HepG2 (cell line): Measurements from ENCODE around the gene CTIF. TPM values are rescaled to one million over a fixed set of nuclear protein-coding genes. Genes with fewer than 3 reads are reported as not detected.

Experiments used
- HNRNPL ChIP-seq: fragments of 200-400 bp; formaldehyde crosslinking; IDR thresholded peaks from 2 replicates; pipeline ENCODE4 v1.6.1; 2017; ENCODE audit warnings: mild to moderate bottlenecking, low read depth, low read length
- KAT7 ChIP-seq: IDR thresholded peaks from 2 replicates; pipeline ENCODE4 v1.6.1; 2018; ENCODE audit warnings: borderline replicate concordance, missing compliant biosample characterization
- MXD4 ChIP-seq: IDR thresholded peaks from 2 replicates; pipeline ENCODE4 v1.6.1; 2016; ENCODE audit warnings: mild to moderate bottlenecking, missing biosample characterization, missing genetic modification reagents
- RFX1 ChIP-seq: fragments of 450-650 bp; IDR thresholded peaks from 2 replicates; pipeline ENCODE4 v1.6.1; 2017
- SAFB2 ChIP-seq: sonication (generic); formaldehyde crosslinking; IDR thresholded peaks from 2 replicates; pipeline ENCODE4 v1.5.1; 2020; ENCODE audit warnings: missing genetic modification reagents, low read depth, mild to moderate bottlenecking, borderline replicate concordance
- SIN3B ChIP-seq: fragments of 150-350 bp; IDR thresholded peaks from 2 replicates; pipeline ENCODE4 v1.6.1; 2014; ENCODE audit warnings: low read length
- SRF ChIP-seq: IDR thresholded peaks from 2 replicates; pipeline ENCODE4 v1.6.1; 2011; ENCODE audit warnings: mild to moderate bottlenecking, low read depth, low read length, moderate library complexity
- ZFP36L2 ChIP-seq: sonication (generic); formaldehyde crosslinking; IDR thresholded peaks from 2 replicates; pipeline ENCODE4 v1.4.0; 2020; ENCODE audit warnings: missing genetic modification reagents
- ZNF232 ChIP-seq: sonication (generic); formaldehyde crosslinking; IDR thresholded peaks from 2 replicates; pipeline ENCODE4 v1.4.0; 2020; ENCODE audit warnings: missing genetic modification reagents, borderline replicate concordance
- ZNF567 ChIP-seq: sonication (generic); formaldehyde crosslinking; IDR thresholded peaks from 2 replicates; pipeline ENCODE4 v1.8.1; 2023; ENCODE audit warnings: mild to moderate bottlenecking, missing genetic modification reagents, borderline replicate concordance
- ZNF747 ChIP-seq: sonication (generic); formaldehyde crosslinking; IDR thresholded peaks from 2 replicates; pipeline ENCODE4 v1.8.1; 2023; ENCODE audit warnings: missing genetic modification reagents, mild to moderate bottlenecking, borderline replicate concordance
- polyA plus RNA-seq, 8 experiments: library from polyadenylated mRNA; depleted of rRNA in 3 of 8; stranded (reverse) in 7 of 8; unstranded in 1 of 8; fragments of >200 nt; fragmentation: Illumina TruSeq in 4 of 8; extraction: Trizol in 4 of 8; gene quantifications; 2 replicates each; pipeline versions ENCODE4 v1.2.1 to v1.2.3, GENCODE V29; 2011 to 2016; ENCODE audit warnings: low read depth in 4 of 8, missing spikeins in 1 of 8, mixed read lengths in 1 of 8; ENCODE audit not compliant: insufficient read depth in 1 of 8
- total RNA-seq, 5 experiments: library from RNA; depleted of rRNA; stranded (reverse); fragments of >200 nt; fragmentation: Illumina TruSeq; extraction: Trizol; gene quantifications; 2 replicates each; pipeline ENCODE4 v1.2.3, GENCODE V29; 2016; ENCODE audit warnings: low read depth in 1 of 5
- TF ChIP-seq, protein P1 (sequence below): sonication (generic); formaldehyde crosslinking; IDR thresholded peaks from 2 replicates; pipeline ENCODE4 v1.4.0; 2020; ENCODE audit warnings: mild to moderate bottlenecking, missing genetic modification reagents
- TF ChIP-seq, protein P2 (sequence below): sonication (generic); formaldehyde crosslinking; IDR thresholded peaks from 2 replicates; pipeline ENCODE4 v1.8.0; 2023; ENCODE audit warnings: mild to moderate bottlenecking, missing genetic modification reagents
- TF ChIP-seq, protein P3 (sequence below): sonication (generic); formaldehyde crosslinking; IDR thresholded peaks from 2 replicates; pipeline ENCODE4 v1.4.0; 2020; ENCODE audit warnings: missing genetic modification reagents, borderline replicate concordance
- TF ChIP-seq, protein P4 (sequence below): sonication (generic); formaldehyde crosslinking; IDR thresholded peaks from 2 replicates; pipeline ENCODE4 v1.4.0; 2020; ENCODE audit warnings: low read depth, missing genetic modification reagents
- TF ChIP-seq, protein P5 (sequence below): IDR thresholded peaks from 2 replicates; pipeline ENCODE4 v1.6.1; 2016; ENCODE audit warnings: missing compliant biosample characterization, missing genetic modification reagents, borderline replicate concordance

CTIF gene
- total and polyA plus RNA-seq, 2 of the 13 experiments (the other 11 are each of a cell fraction or from before 2014, with no cell fraction given), result 18.2 to 28.0 TPM

DNA sequence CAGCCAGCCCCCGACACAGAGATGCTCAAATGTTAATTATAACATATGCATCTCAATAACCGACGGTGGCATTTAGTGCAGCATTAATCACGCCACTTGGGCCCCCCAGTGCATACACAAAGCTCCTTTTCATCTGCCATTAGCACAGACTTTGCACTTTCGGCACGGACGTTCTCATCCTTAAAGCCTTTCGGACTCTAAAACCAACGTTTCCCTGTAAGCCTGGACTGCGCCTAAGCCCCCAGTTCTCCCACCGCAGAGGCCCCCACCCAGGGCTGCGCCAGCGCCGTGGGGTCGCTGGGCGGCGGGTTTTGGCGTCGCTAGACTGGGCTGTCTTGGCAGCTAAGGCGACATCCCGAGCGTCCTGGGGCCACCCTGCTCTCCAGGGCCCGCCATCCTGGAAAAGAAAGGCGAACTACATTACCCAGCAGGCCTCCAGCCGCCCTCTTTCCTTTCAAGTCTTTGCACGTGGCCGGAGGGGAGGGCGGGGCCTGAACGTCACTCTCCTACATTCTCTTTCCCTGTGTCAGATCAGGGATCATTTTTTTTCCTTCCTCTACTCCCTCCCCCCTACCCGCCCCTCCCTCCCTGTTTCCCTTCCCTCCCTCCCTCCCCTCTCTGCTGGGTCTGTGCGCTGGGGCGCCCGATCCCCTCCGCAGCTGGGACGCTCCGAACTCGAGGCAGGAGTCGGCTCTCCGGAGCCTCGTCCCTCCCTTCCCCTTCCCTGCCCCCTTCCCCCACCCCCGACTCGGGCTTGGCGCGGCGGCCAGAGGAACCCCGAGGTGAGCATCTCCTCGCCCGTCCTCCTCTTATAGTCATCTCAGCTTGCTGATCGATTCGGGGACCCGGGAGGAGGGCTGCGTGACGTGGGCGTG lies at the start of gene CTIF (continued):
- TF ChIP-seq ZNF232 (no peak; the same call in 1 of the 2 replicates), HNRNPL (no peak), MXD4 (peak; percentile 35; the same call in 1 of the 2 replicates), ZFP36L2 (CRISPR knock-in tag) (no peak), ZNF567 (CRISPR knock-in tag) (no peak), KAT7 (CRISPR knock-in tag) (0 out of 2 replicates have a peak, but pooled peaks have one; percentile 28), RFX1 (no peak), SRF (peak; percentile 63; the same call in 1 of the 2 replicates), ZNF747 (CRISPR knock-in tag) (no peak), SAFB2 (CRISPR knock-in tag) (no peak), SIN3B (no peak)
- TF ChIP-seq, protein P1, sequence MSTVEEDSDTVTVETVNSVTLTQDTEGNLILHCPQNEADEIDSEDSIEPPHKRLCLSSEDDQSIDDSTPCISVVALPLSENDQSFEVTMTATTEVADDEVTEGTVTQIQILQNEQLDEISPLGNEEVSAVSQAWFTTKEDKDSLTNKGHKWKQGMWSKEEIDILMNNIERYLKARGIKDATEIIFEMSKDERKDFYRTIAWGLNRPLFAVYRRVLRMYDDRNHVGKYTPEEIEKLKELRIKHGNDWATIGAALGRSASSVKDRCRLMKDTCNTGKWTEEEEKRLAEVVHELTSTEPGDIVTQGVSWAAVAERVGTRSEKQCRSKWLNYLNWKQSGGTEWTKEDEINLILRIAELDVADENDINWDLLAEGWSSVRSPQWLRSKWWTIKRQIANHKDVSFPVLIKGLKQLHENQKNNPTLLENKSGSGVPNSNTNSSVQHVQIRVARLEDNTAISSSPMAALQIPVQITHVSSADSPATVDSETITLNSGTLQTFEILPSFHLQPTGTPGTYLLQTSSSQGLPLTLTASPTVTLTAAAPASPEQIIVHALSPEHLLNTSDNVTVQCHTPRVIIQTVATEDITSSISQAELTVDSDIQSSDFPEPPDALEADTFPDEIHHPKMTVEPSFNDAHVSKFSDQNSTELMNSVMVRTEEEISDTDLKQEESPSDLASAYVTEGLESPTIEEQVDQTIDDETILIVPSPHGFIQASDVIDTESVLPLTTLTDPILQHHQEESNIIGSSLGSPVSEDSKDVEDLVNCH, result no peak
- TF ChIP-seq, protein P2, sequence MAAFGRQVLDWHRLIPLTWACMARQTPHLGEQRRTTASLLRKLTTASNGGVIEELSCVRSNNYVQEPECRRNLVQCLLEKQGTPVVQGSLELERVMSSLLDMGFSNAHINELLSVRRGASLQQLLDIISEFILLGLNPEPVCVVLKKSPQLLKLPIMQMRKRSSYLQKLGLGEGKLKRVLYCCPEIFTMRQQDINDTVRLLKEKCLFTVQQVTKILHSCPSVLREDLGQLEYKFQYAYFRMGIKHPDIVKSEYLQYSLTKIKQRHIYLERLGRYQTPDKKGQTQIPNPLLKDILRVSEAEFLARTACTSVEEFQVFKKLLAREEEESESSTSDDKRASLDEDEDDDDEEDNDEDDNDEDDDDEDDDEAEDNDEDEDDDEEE (CRISPR knock-in tag), result no peak
- TF ChIP-seq, protein P3, sequence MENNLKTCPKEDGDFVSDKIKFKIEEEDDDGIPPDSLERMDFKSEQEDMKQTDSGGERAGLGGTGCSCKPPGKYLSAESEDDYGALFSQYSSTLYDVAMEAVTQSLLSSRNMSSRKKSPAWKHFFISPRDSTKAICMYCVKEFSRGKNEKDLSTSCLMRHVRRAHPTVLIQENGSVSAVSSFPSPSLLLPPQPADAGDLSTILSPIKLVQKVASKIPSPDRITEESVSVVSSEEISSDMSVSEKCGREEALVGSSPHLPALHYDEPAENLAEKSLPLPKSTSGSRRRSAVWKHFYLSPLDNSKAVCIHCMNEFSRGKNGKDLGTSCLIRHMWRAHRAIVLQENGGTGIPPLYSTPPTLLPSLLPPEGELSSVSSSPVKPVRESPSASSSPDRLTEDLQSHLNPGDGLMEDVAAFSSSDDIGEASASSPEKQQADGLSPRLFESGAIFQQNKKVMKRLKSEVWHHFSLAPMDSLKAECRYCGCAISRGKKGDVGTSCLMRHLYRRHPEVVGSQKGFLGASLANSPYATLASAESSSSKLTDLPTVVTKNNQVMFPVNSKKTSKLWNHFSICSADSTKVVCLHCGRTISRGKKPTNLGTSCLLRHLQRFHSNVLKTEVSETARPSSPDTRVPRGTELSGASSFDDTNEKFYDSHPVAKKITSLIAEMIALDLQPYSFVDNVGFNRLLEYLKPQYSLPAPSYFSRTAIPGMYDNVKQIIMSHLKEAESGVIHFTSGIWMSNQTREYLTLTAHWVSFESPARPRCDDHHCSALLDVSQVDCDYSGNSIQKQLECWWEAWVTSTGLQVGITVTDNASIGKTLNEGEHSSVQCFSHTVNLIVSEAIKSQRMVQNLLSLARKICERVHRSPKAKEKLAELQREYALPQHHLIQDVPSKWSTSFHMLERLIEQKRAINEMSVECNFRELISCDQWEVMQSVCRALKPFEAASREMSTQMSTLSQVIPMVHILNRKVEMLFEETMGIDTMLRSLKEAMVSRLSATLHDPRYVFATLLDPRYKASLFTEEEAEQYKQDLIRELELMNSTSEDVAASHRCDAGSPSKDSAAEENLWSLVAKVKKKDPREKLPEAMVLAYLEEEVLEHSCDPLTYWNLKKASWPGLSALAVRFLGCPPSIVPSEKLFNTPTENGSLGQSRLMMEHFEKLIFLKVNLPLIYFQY (CRISPR knock-in tag), result no peak
- TF ChIP-seq, protein P4, sequence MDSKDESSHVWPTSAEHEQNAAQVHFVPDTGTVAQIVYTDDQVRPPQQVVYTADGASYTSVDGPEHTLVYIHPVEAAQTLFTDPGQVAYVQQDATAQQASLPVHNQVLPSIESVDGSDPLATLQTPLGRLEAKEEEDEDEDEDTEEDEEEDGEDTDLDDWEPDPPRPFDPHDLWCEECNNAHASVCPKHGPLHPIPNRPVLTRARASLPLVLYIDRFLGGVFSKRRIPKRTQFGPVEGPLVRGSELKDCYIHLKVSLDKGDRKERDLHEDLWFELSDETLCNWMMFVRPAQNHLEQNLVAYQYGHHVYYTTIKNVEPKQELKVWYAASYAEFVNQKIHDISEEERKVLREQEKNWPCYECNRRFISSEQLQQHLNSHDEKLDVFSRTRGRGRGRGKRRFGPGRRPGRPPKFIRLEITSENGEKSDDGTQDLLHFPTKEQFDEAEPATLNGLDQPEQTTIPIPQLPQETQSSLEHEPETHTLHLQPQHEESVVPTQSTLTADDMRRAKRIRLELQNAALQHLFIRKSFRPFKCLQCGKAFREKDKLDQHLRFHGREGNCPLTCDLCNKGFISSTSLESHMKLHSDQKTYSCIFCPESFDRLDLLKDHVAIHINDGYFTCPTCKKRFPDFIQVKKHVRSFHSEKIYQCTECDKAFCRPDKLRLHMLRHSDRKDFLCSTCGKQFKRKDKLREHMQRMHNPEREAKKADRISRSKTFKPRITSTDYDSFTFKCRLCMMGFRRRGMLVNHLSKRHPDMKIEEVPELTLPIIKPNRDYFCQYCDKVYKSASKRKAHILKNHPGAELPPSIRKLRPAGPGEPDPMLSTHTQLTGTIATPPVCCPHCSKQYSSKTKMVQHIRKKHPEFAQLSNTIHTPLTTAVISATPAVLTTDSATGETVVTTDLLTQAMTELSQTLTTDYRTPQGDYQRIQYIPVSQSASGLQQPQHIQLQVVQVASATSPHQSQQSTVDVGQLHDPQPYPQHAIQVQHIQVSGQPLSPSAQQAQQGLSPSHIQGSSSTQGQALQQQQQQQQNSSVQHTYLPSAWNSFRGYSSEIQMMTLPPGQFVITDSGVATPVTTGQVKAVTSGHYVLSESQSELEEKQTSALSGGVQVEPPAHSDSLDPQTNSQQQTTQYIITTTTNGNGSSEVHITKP (CRISPR knock-in tag), result peak; percentile 44; the same call in 1 of the 2 replicates
- TF ChIP-seq, protein P5, sequence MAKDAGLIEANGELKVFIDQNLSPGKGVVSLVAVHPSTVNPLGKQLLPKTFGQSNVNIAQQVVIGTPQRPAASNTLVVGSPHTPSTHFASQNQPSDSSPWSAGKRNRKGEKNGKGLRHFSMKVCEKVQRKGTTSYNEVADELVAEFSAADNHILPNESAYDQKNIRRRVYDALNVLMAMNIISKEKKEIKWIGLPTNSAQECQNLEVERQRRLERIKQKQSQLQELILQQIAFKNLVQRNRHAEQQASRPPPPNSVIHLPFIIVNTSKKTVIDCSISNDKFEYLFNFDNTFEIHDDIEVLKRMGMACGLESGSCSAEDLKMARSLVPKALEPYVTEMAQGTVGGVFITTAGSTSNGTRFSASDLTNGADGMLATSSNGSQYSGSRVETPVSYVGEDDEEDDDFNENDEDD, result peak; percentile 56; the same call in 1 of the 2 replicates
